WERI-Rb-1 (cell line): ENCODE measurements around the gene NRXN3.

ENCODE experiments used
- DNase-seq: peaks from one replicate; pipeline ENCODE4 v3.0.0-alpha.2; 2020
- H3K27ac ChIP-seq: fragments of 250-450 bp; sonication (Bioruptor Pico); 2 replicates; pipeline ENCODE4 v1.5.1; 2020; ENCODE audit warnings: mild to moderate bottlenecking, moderate library complexity
- H3K27me3 ChIP-seq: fragments of 250-450 bp; sonication (Bioruptor Pico); 2 replicates; pipeline ENCODE4 v1.5.1; 2021; ENCODE audit warnings: mild to moderate bottlenecking, low read depth, moderate library complexity; ENCODE audit not compliant: insufficient read depth, severe bottlenecking
- H3K36me3 ChIP-seq: fragments of 250-450 bp; sonication (Bioruptor Pico); 2 replicates; pipeline ENCODE4 v1.5.1; 2020; ENCODE audit warnings: mild to moderate bottlenecking, moderate library complexity
- H3K4me3 ChIP-seq: 2 replicates; pipeline ENCODE4 v1.5.1; 2011; ENCODE audit warnings: low read depth, mild to moderate bottlenecking, control low read depth, low read length
- H3K9me3 ChIP-seq: fragments of 250-450 bp; sonication (Bioruptor Pico); 2 replicates; pipeline ENCODE4 v1.5.1; 2021; ENCODE audit warnings: mild to moderate bottlenecking, moderate library complexity; ENCODE audit not compliant: severe bottlenecking
- TF ChIP-seq, protein P1 (sequence below): IDR thresholded peaks from 2 replicates; pipeline ENCODE4 v1.5.1; 2011; ENCODE audit warnings: low read depth, mild to moderate bottlenecking, control low read depth, inconsistent platforms, low read length

Gene NRXN3

DNA sequence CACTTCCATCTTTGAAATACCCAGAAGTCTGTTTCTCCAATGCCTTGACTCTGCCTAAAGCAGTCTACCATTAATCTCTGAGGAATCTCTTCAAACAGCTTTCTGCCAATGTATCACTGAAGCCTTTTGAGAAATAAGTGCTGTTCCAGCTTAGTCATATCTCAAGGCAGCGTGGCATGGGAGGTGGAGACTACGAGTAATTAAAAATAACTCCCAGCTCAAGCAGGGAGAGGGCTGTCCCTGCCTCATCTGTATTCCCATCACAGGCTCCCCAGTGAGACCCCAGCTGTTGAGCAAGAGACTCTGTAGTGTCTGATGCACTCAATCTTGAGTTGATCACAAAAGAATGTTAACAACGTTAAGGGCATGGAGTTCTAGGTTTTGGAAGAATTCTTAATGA is 1340.5 kb downstream of the NRXN3 start:
- DNase-seq: no peak
- no peaks in the 10 kb centered on the region for H3K9me3 ChIP-seq
- no peak overlapping the region for H3K4me3 ChIP-seq
- H3K27ac ChIP-seq: no peak overlapping the region
- TF ChIP-seq, protein P1, sequence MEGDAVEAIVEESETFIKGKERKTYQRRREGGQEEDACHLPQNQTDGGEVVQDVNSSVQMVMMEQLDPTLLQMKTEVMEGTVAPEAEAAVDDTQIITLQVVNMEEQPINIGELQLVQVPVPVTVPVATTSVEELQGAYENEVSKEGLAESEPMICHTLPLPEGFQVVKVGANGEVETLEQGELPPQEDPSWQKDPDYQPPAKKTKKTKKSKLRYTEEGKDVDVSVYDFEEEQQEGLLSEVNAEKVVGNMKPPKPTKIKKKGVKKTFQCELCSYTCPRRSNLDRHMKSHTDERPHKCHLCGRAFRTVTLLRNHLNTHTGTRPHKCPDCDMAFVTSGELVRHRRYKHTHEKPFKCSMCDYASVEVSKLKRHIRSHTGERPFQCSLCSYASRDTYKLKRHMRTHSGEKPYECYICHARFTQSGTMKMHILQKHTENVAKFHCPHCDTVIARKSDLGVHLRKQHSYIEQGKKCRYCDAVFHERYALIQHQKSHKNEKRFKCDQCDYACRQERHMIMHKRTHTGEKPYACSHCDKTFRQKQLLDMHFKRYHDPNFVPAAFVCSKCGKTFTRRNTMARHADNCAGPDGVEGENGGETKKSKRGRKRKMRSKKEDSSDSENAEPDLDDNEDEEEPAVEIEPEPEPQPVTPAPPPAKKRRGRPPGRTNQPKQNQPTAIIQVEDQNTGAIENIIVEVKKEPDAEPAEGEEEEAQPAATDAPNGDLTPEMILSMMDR: no peak
- no peaks in the 10 kb centered on the region for H3K27me3 ChIP-seq
- no peaks in the 10 kb centered on the region for H3K36me3 ChIP-seq

DNA sequence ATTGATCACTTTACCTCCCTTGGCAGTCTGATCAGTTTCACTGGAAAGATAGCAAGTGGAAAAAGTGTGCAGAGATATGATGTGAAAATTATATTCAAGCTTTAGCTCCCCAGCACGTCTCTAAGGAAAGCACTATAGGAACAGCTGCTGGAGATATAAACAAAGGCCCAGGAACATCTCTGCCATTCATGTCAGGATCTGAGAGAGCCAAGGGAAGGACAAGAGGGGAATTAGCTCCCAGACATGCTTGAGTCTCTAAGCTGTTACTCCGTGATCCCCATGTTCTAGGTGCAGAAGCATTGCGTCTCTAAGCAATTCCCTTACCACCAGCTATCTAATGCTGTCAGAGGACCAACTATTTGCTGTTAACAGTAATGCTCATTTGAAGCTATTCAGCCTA is 1341.0 kb downstream of the NRXN3 start:
- H3K9me3 ChIP-seq: no peaks in the 10 kb centered on the region
- H3K4me3 ChIP-seq: no peak overlapping the region
- no peaks in the 10 kb centered on the region for H3K27me3 ChIP-seq
- H3K27ac ChIP-seq: no peak overlapping the region
- TF ChIP-seq, protein P1: no peak
- no peaks in the 10 kb centered on the region for H3K36me3 ChIP-seq
- no peak for DNase-seq

DNA sequence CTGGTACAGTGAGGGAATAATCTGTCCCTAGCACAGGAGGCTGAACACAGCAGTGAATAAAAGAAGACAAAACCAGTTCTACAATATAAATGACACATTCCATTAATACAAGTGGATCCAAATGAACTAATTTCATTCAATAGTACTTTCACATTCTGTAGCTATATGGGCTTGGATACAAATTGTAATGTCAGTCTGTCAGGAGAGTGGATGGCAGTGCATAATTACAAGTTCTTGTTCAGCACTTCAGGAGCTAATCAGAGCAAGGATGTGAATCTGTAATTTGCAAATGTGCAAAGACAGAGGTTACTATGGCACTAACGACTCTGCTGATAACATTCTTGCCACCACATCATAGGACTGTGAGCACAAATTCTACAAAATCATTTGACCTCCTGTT is 1343.3 kb downstream of the NRXN3 start:
- TF ChIP-seq, protein P1: no peak
- no peak overlapping the region for H3K4me3 ChIP-seq
- H3K36me3 ChIP-seq: no peaks in the 10 kb centered on the region
- no peak overlapping the region for H3K27ac ChIP-seq
- no peaks in the 10 kb centered on the region for H3K27me3 ChIP-seq
- no peaks in the 10 kb centered on the region for H3K9me3 ChIP-seq
- DNase-seq: no peak

DNA sequence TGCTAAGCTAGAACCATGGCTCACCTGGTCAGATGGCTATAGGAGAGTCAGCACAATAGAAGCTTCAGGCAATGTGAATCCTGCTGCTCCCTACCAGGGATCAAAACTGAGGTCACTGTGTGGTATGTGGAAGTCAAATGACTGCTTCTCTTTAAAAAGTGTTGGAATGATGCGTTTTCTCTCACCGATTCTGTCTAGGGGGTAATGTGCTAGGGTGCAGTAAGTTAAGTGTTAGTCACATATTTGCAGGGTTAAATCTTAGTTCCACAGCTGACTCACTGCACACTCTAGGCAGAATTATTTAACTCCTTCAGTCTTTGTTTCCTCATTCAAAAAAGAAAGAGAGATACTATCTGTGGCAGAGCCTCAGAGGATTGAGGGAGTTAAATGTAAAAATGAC is 1344.5 kb downstream of the NRXN3 start:
- no peaks in the 10 kb centered on the region for H3K36me3 ChIP-seq
- no peak for DNase-seq
- no peaks in the 10 kb centered on the region for H3K27me3 ChIP-seq
- TF ChIP-seq, protein P1: no peak
- H3K4me3 ChIP-seq: no peak overlapping the region
- H3K27ac ChIP-seq: no peak overlapping the region
- no peaks in the 10 kb centered on the region for H3K9me3 ChIP-seq

DNA sequence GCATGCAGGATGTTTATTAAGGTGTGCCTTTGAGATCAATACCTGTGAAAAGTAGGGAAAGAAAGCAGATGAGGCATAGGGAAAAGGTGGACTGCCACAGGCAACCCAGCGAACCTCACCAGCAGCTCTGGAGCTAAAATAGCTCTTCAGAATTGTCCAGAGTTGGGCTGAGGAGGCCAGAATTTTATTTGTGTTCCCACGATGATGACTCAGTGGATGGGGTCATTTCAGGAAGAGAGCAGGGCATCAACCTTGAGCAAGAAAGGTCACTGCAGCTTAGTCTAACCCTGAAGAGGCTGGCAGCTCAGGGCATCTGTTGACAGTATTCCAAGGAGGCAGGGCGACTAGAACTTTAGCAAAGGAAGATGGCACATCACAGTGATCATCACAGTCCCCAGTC is 1345.0 kb downstream of the NRXN3 start:
- H3K27me3 ChIP-seq: no peaks in the 10 kb centered on the region
- TF ChIP-seq, protein P1: no peak
- no peaks in the 10 kb centered on the region for H3K9me3 ChIP-seq
- H3K4me3 ChIP-seq: no peak overlapping the region
- DNase-seq: no peak
- H3K36me3 ChIP-seq: no peaks in the 10 kb centered on the region
- H3K27ac ChIP-seq: no peak overlapping the region

DNA sequence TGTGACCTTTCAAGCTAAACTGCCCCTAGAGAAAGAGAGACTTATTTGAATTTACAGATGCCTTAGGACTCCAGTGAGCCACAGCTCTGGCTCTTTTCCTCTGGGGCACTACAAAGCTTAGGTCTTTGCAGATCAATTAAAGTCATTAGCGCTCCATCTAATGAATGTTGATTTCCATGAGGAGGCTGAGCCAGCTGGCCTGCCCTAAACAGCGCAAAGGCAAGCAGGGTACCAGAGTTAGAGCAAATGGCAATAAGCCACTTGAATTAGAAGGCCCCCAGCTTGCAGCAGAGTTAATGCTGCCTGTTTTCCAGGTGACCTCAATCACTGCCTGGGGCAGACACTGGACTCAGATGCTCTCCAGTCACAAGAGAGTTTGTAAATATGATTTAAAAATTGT is 1345.8 kb downstream of the NRXN3 start:
- Histone ChIP-seq H3K36me3 (no peaks in the 10 kb centered on the region), H3K27me3 (no peaks in the 10 kb centered on the region), H3K4me3 (no peak overlapping the region), H3K27ac (no peak overlapping the region), H3K9me3 (no peaks in the 10 kb centered on the region)
- TF ChIP-seq, protein P1: no peak
- DNase-seq: no peak
